Aorta (tissue), 5 donors: Measurements from ENCODE around the gene THAP4. TPM values are rescaled to one million over a fixed set of nuclear protein-coding genes. Genes with fewer than 3 reads are reported as not detected.
"Not testable (repeated sequence)": the region's sequence is repeated elsewhere in the genome, so short reads cannot be mapped to it uniquely, and the experiment has no call there.

Source experiments
- ATAC-seq: fragments of 200-7000 bp; cut with Tn5 transposase; one replicate; pipeline ENCODE4 v1.9.1; 2022; ENCODE audit warnings: moderate library complexity; ENCODE audit not compliant: low FRiP score
- DNase-seq, 2 donors: peaks; one replicate each; pipeline ENCODE4 v3.0.0-alpha.2; 2020
- H3K27ac ChIP-seq, 2 donors: one replicate each; pipeline ENCODE4 v1.5.1; 2013; ENCODE audit warnings: low read length in 2 of 2, mild to moderate bottlenecking in 2 of 2, moderate library complexity in 2 of 2, control low read depth in 1 of 2, inconsistent platforms in 1 of 2, low read depth in 1 of 2
- H3K27me3 ChIP-seq, 2 donors: one replicate each; pipeline ENCODE4 v1.6.1; 2013; ENCODE audit warnings: control low read depth in 1 of 2, low read length in 1 of 2, mild to moderate bottlenecking in 1 of 2, moderate library complexity in 1 of 2; ENCODE audit not compliant: insufficient read depth in 2 of 2, control insufficient read depth in 1 of 2
- H3K36me3 ChIP-seq, 2 donors: one replicate each; pipeline ENCODE4 v1.6.1; 2013; ENCODE audit warnings: control low read depth in 1 of 2, low read length in 1 of 2, mild to moderate bottlenecking in 1 of 2; ENCODE audit not compliant: insufficient read depth in 2 of 2, control insufficient read depth in 1 of 2
- H3K4me1 ChIP-seq, 2 donors: one replicate each; pipeline ENCODE4 v1.6.1; 2013; ENCODE audit warnings: low read length in 2 of 2, control low read depth in 1 of 2, mild to moderate bottlenecking in 1 of 2, moderate library complexity in 1 of 2; ENCODE audit not compliant: insufficient read depth in 2 of 2, control insufficient read depth in 1 of 2
- H3K4me3 ChIP-seq, 2 donors: one replicate each; pipeline ENCODE4 v1.5.1; 2013; ENCODE audit warnings: low read length in 2 of 2, control low read depth in 1 of 2, mild to moderate bottlenecking in 1 of 2
- H3K9me3 ChIP-seq: one replicate; pipeline ENCODE4 v1.6.1; 2013; ENCODE audit warnings: mild to moderate bottlenecking, low read length; ENCODE audit not compliant: control insufficient read depth
- WGBS, 2 donors: extraction: QIAGEN DNeasy Blood & Tissue Kit; methylation state at CpG; one replicate each; pipeline ENCODE4 v1.1.7; 2013; 5-methylcytosine and 5-hydroxymethylcytosine counted together
- intact Hi-C, 2 donors: fragments of 100-400 bp; cut with DNase I; formaldehyde crosslinking; loops; one replicate each; pipeline versions ENCODE4 v1.14.2 to v1.15.0; 2022
- polyA plus RNA-seq, 2 donors: library from polyadenylated mRNA; stranded (reverse); fragments of 200-250 nt; gene quantifications; one replicate each; pipeline ENCODE4 v1.2.3, GENCODE V29; 2013
- total RNA-seq, 2 donors: library from RNA; stranded (reverse); fragmentation: NEBNext Ultra II Directional; extraction: Animal tissue kit (Norgen Biotek cat#: 25700); gene quantifications; one replicate each; pipeline ENCODE4 v1.2.1, GENCODE V29; 2021
- donor health status: healthy with polysubstance abuse.
- donor health status: Bipolar disorder and iron deficiency.
- donor health status: DM: no; HTN: no; CAD: no.
- donor health status: DM: no; HTN: no; CAD: no.
- donor health status: DM: yes; HTN: yes; CAD: no.

The THAP4 gene
- total and polyA plus RNA-seq, 4 donors: 24.3 to 41.5 (median 30.5) TPM

GRCh38 chr2:241590496-241591455 lies 46.2 kb downstream of the THAP4 start:
- ATAC-seq, H3K36me3 ChIP-seq, H3K27ac ChIP-seq, H3K9me3 ChIP-seq, H3K4me1 ChIP-seq, intact Hi-C loops, H3K27me3 ChIP-seq, H3K4me3 ChIP-seq: not testable (repeated sequence)
- DNase-seq: peak in 1 of 2 donors; percentile 54
- 88 to 89% methylated on average over 33 of the region's 33 CpGs for WGBS, 2 donors

- H3K4me3 ChIP-seq, H3K27me3 ChIP-seq, ATAC-seq, intact Hi-C loops, H3K27ac ChIP-seq, H3K9me3 ChIP-seq, H3K4me1 ChIP-seq, H3K36me3 ChIP-seq: not testable (repeated sequence)
- DNase-seq: peak in 1 of 2 donors; percentile 49
- 75 to 87% methylated on average over 17 of the region's 17 CpGs for WGBS, 2 donors
These were observed 47.1 kb downstream of the THAP4 start for GRCh38 chr2:241589863-241590262.

- no peak for ATAC-seq
- Histone ChIP-seq H3K27ac (no peak overlapping the region), H3K4me3 (no peak overlapping the region), H3K36me3 (peaks cover 0 to 2% of the 10 kb centered on the region in 2 donors), H3K27me3 (no peaks in the 10 kb centered on the region), H3K4me1 (no peaks in the 10 kb centered on the region), H3K9me3 (peaks cover 2% of the 10 kb centered on the region)
- no peak for DNase-seq
- WGBS, 2 donors: 98% methylated on average over 2 of the region's 2 CpGs
- intact Hi-C loops: no loop called here
These were observed 50.2 kb downstream of the THAP4 start for GRCh38 chr2:241586564-241587264.

GRCh38 chr2:241584436-241584835 lies 52.5 kb downstream of the THAP4 start:
- WGBS, 2 donors: 93% methylated on average over 12 of the region's 12 CpGs
- ATAC-seq: no peak
- Histone ChIP-seq H3K4me1 (no peaks in the 10 kb centered on the region), H3K27me3 (no peaks in the 10 kb centered on the region), H3K4me3 (no peak overlapping the region), H3K36me3 (peaks cover 0 to 2% of the 10 kb centered on the region in 2 donors), H3K9me3 (peaks cover 2% of the 10 kb centered on the region), H3K27ac (no peak overlapping the region)
- DNase-seq: peak in 1 of 2 donors; percentile 23
- intact Hi-C loops: no loop called here

GRCh38 chr2:241582806-241583205 lies 54.2 kb downstream of the THAP4 start:
- ATAC-seq (no peak), DNase-seq (peak in 1 of 2 donors; percentile 43)
- H3K4me3 ChIP-seq: no peak overlapping the region
- intact Hi-C loops: no loop called here
- peaks cover 2% of the 10 kb centered on the region for H3K9me3 ChIP-seq
- H3K36me3 ChIP-seq: peaks cover 0 to 2% of the 10 kb centered on the region in 2 donors
- H3K27me3 ChIP-seq: no peaks in the 10 kb centered on the region
- no peaks in the 10 kb centered on the region for H3K4me1 ChIP-seq
- WGBS, 2 donors: 98% methylated on average over 4 of the region's 4 CpGs
- H3K27ac ChIP-seq: no peak overlapping the region

GRCh38 chr2:241582328-241582727 lies 54.6 kb downstream of the THAP4 start:
- Histone ChIP-seq H3K4me1 (no peaks in the 10 kb centered on the region), H3K4me3 (no peak overlapping the region), H3K27me3 (no peaks in the 10 kb centered on the region), H3K36me3 (peaks cover 0 to 2% of the 10 kb centered on the region in 2 donors), H3K27ac (no peak overlapping the region), H3K9me3 (peaks cover 2% of the 10 kb centered on the region)
- ATAC-seq (no peak), DNase-seq (peak in 1 of 2 donors; percentile 9)
- 97% methylated on average over 8 of the region's 8 CpGs for WGBS, 2 donors
- intact Hi-C loops: no loop called here

GRCh38 chr2:241579281-241579680 lies 57.7 kb downstream of the THAP4 start:
- 91 to 93% methylated on average over 7 of the region's 7 CpGs for WGBS, 2 donors
- no peaks in the 10 kb centered on the region for H3K27me3 ChIP-seq
- ATAC-seq (no peak), DNase-seq (peak in 1 of 2 donors; percentile 48)
- intact Hi-C loops: no loop called here
- H3K27ac ChIP-seq: no peak overlapping the region
- H3K36me3 ChIP-seq: no peaks in the 10 kb centered on the region
- H3K9me3 ChIP-seq: no peaks in the 10 kb centered on the region
- no peaks in the 10 kb centered on the region for H3K4me1 ChIP-seq
- H3K4me3 ChIP-seq: no peak overlapping the region

- Histone ChIP-seq H3K27me3 (no peaks in the 10 kb centered on the region), H3K27ac (no peak overlapping the region), H3K4me1 (no peaks in the 10 kb centered on the region), H3K36me3 (no peaks in the 10 kb centered on the region), H3K4me3 (no peak overlapping the region), H3K9me3 (no peaks in the 10 kb centered on the region)
- ATAC-seq: no peak
- peak in 1 of 2 donors; percentile 39 for DNase-seq
- intact Hi-C loops: no loop called here
- WGBS, 2 donors: 53 to 63% methylated on average over 9 of the region's 9 CpGs
These were observed 59.4 kb downstream of the THAP4 start for GRCh38 chr2:241577413-241578122.
